Activated T-helper 1 cell treated with anti-CD3 and anti-CD28 coated beads, Interleukin-12 subunit alpha, Interleukin-12 subunit beta, Interleukin-2, Interleukin-4 antibody, amounts not matched to agents 30 ng/mL and 10 ng/mL and 1 ng/mL, durations not matched to agents 14 hours and 24 hours and 36 hours (primary cell): ENCODE measurements around the gene NUTM2G. TPM values are rescaled to one million over a fixed set of nuclear protein-coding genes. Genes with fewer than 3 reads are reported as not detected.
"Not testable (repeated sequence)": the region's sequence is repeated elsewhere in the genome, so short reads cannot be mapped to it uniquely, and the experiment has no call there.

Source experiments
- DNase-seq: peaks from one replicate; pipeline ENCODE4 v3.0.0; 2021; ENCODE audit warnings: low spot score
- H3K27ac Mint-ChIP-seq: one replicate; pipeline ENCODE4 v1.8.0; 2021; ENCODE audit warnings: mild to moderate bottlenecking, mixed read lengths
- H3K27me3 Mint-ChIP-seq: one replicate; pipeline ENCODE4 v1.8.0; 2022; ENCODE audit warnings: mild to moderate bottlenecking, moderate library complexity, mixed read lengths; ENCODE audit not compliant: insufficient read depth
- H3K36me3 Mint-ChIP-seq: one replicate; pipeline ENCODE4 v1.8.0; 2021; ENCODE audit warnings: low read depth, mixed read lengths
- H3K4me1 Mint-ChIP-seq: one replicate; pipeline ENCODE4 v1.8.0; 2021; ENCODE audit warnings: low read depth, mixed read lengths
- H3K4me3 Mint-ChIP-seq: one replicate; pipeline ENCODE4 v1.8.0; 2021; ENCODE audit warnings: mild to moderate bottlenecking, moderate library complexity, mixed read lengths
- H3K9me3 Mint-ChIP-seq: one replicate; pipeline ENCODE4 v1.8.0; 2021; ENCODE audit warnings: mixed read lengths
- intact Hi-C: fragments of 100-400 bp; cut with micrococcal nuclease; formaldehyde crosslinking; loops from one replicate; pipeline ENCODE4 v1.15.1; 2024
- total RNA-seq: library from RNA; stranded (reverse); gene quantifications from 2 replicates; pipeline ENCODE4 v1.2.3, GENCODE V29; 2022

The NUTM2G gene
- total RNA-seq, 1 donor from 2014 or later = not detected

DNA sequence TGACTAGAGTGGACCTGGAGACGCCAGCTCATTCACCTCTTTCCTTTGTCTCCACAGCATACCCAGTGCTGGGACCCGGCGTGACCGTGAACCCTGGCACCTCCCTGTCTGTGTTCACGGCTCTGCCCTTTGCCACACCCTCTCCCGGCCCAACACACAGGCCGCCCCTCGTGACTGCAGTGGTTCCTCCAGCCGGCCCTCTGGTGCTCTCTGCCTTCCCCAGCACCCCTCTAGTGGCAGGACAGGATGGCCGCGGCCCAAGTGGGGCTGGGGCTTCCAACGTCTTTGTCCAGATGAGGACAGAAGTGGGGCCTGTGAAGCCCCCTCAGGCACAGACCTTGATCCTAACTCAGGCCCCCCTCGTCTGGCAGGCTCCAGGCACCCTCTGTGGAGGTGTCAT, 3.0 kb downstream of the NUTM2G start:
- H3K4me1 Mint-ChIP-seq, H3K27me3 Mint-ChIP-seq, H3K9me3 Mint-ChIP-seq, H3K27ac Mint-ChIP-seq, intact Hi-C loops, DNase-seq, H3K4me3 Mint-ChIP-seq, H3K36me3 Mint-ChIP-seq: not testable (repeated sequence)

DNA sequence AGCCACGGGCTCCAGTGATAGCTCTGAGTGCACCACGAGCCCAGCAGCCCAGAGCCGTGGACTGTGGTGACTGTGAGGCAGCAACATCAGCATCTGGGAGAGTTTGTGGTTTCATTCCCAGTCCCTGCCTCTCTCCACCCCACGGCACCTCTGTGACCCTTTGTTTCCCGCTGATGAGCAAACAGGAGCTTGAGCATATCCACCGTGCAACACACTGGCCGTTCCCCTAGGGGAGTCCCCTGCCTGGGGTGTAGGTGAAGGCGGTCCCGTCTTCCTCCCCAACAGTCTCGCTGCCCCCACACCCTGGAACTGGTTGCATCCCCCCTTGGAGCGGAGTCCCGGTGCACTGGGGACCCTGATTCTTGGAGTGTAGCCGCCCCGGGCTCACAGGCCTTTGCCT, 5.5 kb downstream of the NUTM2G start:
- H3K27me3 Mint-ChIP-seq, intact Hi-C loops: not testable (repeated sequence)

GRCh38 chr9:96934706-96935105, 6.1 kb downstream of the NUTM2G start:
- H3K9me3 Mint-ChIP-seq, H3K4me1 Mint-ChIP-seq, intact Hi-C loops, H3K36me3 Mint-ChIP-seq, H3K27me3 Mint-ChIP-seq, DNase-seq, H3K27ac Mint-ChIP-seq, H3K4me3 Mint-ChIP-seq: not testable (repeated sequence)

More for the DNA sequence above, 5.5 kb downstream of the NUTM2G start:
- H3K36me3 Mint-ChIP-seq, H3K27ac Mint-ChIP-seq, H3K9me3 Mint-ChIP-seq, H3K4me1 Mint-ChIP-seq, DNase-seq, H3K4me3 Mint-ChIP-seq: not testable (repeated sequence)

DNA sequence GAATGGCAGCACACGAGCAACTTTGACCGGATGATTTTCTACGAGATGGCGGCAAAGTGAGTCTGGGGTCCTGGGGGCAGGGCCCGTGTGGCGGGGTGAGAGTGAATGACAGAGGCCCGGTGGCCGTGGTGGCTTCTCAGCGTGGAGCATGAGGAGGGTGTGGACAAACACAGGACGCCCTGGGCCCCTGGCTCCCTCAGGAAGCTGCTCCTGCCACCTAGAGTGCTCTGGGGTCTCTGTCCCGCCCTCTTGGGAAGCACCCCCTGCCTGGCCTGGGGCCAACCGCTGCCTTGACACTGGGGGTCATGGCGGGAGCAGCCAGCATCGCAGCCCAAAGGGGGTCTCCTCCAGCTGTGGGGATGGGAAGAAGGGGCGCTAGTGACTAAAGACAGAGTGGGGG, 6.8 kb downstream of the NUTM2G start:
- H3K27me3 Mint-ChIP-seq, H3K4me1 Mint-ChIP-seq: not testable (repeated sequence)

GRCh38 chr9:96937442-96937841, 8.8 kb downstream of the NUTM2G start:
- DNase-seq, H3K36me3 Mint-ChIP-seq, intact Hi-C loops, H3K4me1 Mint-ChIP-seq, H3K27me3 Mint-ChIP-seq, H3K9me3 Mint-ChIP-seq, H3K4me3 Mint-ChIP-seq, H3K27ac Mint-ChIP-seq: not testable (repeated sequence)

More for the DNA sequence above, 6.8 kb downstream of the NUTM2G start:
- intact Hi-C loops, H3K27ac Mint-ChIP-seq, H3K36me3 Mint-ChIP-seq, H3K4me3 Mint-ChIP-seq, DNase-seq, H3K9me3 Mint-ChIP-seq: not testable (repeated sequence)

DNA sequence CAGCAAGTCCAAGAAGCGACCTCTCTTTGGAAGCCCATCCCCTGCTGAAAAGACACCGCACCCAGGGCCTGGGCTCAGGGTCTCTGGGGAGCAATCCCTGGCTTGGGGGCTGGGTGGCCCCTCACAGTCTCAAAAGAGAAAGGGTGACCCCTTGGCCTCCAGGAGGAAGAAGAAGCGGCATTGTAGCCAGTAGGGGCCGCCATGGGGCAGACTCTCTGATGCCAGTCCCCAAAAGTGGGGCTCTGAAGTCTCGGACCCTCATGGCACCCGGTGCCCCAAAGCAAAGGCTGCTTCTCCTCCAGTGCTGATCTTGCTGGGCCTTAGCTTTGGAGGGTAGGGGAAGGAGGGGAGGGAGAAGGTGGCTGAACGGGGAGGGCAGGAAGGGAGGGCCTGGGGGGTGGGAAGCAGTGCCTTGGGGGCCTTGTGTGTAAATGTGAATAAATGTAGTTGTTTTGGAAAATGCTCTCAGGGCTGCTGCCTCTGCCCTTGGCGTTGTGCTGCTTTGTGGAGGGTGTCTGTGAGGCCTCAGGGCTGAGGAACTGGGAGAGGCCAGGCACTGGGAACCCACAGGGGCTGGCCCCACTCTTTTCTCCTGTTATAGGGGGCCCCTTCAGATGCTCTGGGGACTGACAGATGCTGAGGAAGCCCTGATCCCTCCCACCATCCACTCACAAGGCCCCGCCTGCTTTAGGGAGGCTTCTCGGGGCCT, 10.5 kb downstream of the NUTM2G start:
- H3K27me3 Mint-ChIP-seq, H3K36me3 Mint-ChIP-seq, H3K4me1 Mint-ChIP-seq, intact Hi-C loops, DNase-seq, H3K4me3 Mint-ChIP-seq, H3K9me3 Mint-ChIP-seq, H3K27ac Mint-ChIP-seq: not testable (repeated sequence)

- H3K27ac Mint-ChIP-seq, DNase-seq, H3K36me3 Mint-ChIP-seq, H3K27me3 Mint-ChIP-seq, intact Hi-C loops, H3K9me3 Mint-ChIP-seq, H3K4me3 Mint-ChIP-seq, H3K4me1 Mint-ChIP-seq: not testable (repeated sequence)
Measured at GRCh38 chr9:96940982-96941381, 12.3 kb downstream of the NUTM2G start.

DNA sequence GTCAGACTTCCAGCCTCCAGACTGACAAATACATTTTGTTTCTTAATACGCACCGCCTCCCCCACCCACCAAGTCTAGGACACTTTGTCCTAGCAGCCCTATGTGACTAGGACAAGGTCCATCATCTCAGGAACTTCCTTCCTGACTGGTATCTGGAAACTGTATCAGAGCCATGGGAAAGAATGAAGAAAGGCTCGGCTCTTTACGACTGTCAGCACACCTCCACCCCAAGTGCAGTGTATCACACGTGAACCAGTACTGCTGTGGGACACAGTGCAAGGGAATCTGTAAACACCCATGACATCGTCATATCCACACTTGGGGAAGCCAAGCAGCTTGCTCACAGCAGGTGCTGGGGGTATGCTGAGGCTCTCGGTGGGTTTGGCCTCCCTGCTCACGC, 13.0 kb downstream of the NUTM2G start:
- H3K36me3 Mint-ChIP-seq, H3K9me3 Mint-ChIP-seq, H3K4me1 Mint-ChIP-seq, H3K27ac Mint-ChIP-seq, H3K27me3 Mint-ChIP-seq, H3K4me3 Mint-ChIP-seq, DNase-seq, intact Hi-C loops: not testable (repeated sequence)

DNA sequence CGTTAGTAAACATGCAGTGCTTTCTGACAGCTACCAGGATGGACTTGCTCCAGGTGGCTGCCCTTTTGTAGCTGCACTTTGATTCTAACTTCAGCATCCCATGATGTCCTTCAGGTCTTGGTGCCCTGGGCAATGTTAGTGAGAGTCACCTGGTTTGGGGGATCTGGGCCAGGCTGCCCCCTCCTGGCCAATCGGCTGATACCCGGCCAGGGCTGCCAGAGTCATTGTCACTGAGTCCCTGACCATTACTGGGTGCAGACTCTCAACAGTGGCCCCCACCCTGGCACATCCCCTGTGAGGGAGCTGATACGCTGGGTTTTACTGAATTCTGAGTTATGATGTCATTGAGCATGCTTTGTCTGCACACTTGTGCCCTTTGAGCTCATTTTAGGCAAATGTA, 13.5 kb downstream of the NUTM2G start:
- H3K27me3 Mint-ChIP-seq, DNase-seq, H3K4me1 Mint-ChIP-seq, H3K4me3 Mint-ChIP-seq, intact Hi-C loops, H3K27ac Mint-ChIP-seq, H3K36me3 Mint-ChIP-seq, H3K9me3 Mint-ChIP-seq: not testable (repeated sequence)

DNA sequence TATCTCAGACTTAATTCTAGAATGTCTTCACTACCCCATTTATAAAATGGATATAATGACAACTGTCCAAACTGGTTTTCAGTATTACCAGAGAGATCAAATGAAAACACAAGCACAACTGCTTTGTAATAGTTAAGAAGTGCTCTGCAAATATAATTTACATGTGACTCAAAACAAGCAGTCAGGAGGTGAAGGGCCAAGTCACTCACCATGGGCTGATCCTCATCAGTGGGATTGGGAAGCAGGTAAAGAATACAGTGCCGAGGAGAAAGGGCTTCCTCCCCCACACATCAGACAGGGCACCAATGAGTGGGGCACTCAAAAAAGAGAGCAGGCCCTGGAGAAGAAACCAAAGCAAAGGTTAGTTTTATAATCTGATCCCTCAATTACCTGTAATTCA, 20.7 kb downstream of the NUTM2G start:
- H3K36me3 Mint-ChIP-seq, H3K4me1 Mint-ChIP-seq, H3K27me3 Mint-ChIP-seq, intact Hi-C loops, H3K9me3 Mint-ChIP-seq, H3K27ac Mint-ChIP-seq, H3K4me3 Mint-ChIP-seq, DNase-seq: not testable (repeated sequence)

- H3K4me3 Mint-ChIP-seq, DNase-seq, H3K9me3 Mint-ChIP-seq, H3K27me3 Mint-ChIP-seq, H3K36me3 Mint-ChIP-seq, intact Hi-C loops, H3K4me1 Mint-ChIP-seq: not testable (repeated sequence)
- H3K27ac Mint-ChIP-seq = peak overlapping the region; percentile 26
Measured at GRCh38 chr9:96950539-96950938, 21.9 kb downstream of the NUTM2G start.

DNA sequence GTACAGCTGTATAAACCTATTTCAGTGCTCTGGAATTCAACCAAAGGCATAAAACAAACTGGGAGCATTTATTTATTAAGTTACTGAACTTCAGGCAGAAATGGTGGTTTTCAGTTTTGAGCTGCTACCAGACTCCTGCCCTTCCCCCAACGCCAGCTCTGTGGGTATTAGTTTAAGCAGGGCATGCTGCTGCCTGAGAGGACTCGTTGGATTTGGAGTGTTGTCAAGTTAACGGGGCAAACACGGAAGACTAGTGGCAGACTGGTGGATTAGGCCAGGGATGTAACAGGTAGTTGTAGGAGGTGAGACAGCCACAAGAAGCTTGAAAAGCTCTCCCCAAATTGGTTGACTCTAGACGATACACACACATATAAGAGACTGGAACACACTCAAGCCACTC, 38.9 kb downstream of the NUTM2G start:
- DNase-seq, H3K4me1 Mint-ChIP-seq, intact Hi-C loops, H3K9me3 Mint-ChIP-seq, H3K36me3 Mint-ChIP-seq, H3K4me3 Mint-ChIP-seq, H3K27ac Mint-ChIP-seq, H3K27me3 Mint-ChIP-seq: not testable (repeated sequence)

- intact Hi-C loops, H3K36me3 Mint-ChIP-seq, H3K4me3 Mint-ChIP-seq, DNase-seq, H3K27me3 Mint-ChIP-seq, H3K9me3 Mint-ChIP-seq: not testable (repeated sequence)
- Mint-ChIP-seq H3K4me1 (peaks cover 13% of the 10 kb centered on the region), H3K27ac (peak overlapping the region; percentile 64)
Measured at GRCh38 chr9:96972552-96972951, 43.9 kb downstream of the NUTM2G start.

GRCh38 chr9:96974037-96974436, 45.4 kb downstream of the NUTM2G start:
- DNase-seq, H3K9me3 Mint-ChIP-seq, intact Hi-C loops, H3K4me3 Mint-ChIP-seq, H3K27ac Mint-ChIP-seq, H3K27me3 Mint-ChIP-seq, H3K36me3 Mint-ChIP-seq: not testable (repeated sequence)
- H3K4me1 Mint-ChIP-seq = peaks cover 13% of the 10 kb centered on the region
